Ishikawa (cell line): ENCODE measurements around the gene AASS.

Experiments
- CEBPB ChIP-seq: IDR thresholded peaks from 2 replicates; pipeline ENCODE4 v1.6.1; 2012
- CREB1 ChIP-seq: IDR thresholded peaks from 2 replicates; pipeline ENCODE4 v1.6.1; 2012; ENCODE audit warnings: low read depth
- EGR1 ChIP-seq: IDR thresholded peaks from 2 replicates; pipeline ENCODE4 v1.6.1; 2012
- EP300 ChIP-seq: IDR thresholded peaks from 2 replicates; pipeline ENCODE4 v1.6.1; 2012; ENCODE audit warnings: borderline replicate concordance
- FOXM1 ChIP-seq: IDR thresholded peaks from 2 replicates; pipeline ENCODE4 v1.6.1; 2012; ENCODE audit warnings: low read depth, borderline replicate concordance
- MAX ChIP-seq: IDR thresholded peaks from 2 replicates; pipeline ENCODE4 v1.6.1; 2012
- NFIC ChIP-seq: IDR thresholded peaks from 2 replicates; pipeline ENCODE4 v1.6.1; 2012
- RAD21 ChIP-seq: IDR thresholded peaks from 2 replicates; pipeline ENCODE4 v1.6.1; 2012; ENCODE audit warnings: low read depth
- TAF1 ChIP-seq: IDR thresholded peaks from 2 replicates; pipeline ENCODE4 v1.6.1; 2012; ENCODE audit warnings: low read depth, mild to moderate bottlenecking
- TCF12 ChIP-seq: IDR thresholded peaks from 2 replicates; pipeline ENCODE4 v1.6.1; 2012; ENCODE audit warnings: low read depth
- TEAD4 ChIP-seq: IDR thresholded peaks from 2 replicates; pipeline ENCODE4 v1.6.1; 2012
- YY1 ChIP-seq: IDR thresholded peaks from 2 replicates; pipeline ENCODE4 v1.6.1; 2012; ENCODE audit warnings: low read depth
- ZBTB7A ChIP-seq: IDR thresholded peaks from 2 replicates; pipeline ENCODE4 v1.6.1; 2012; ENCODE audit warnings: low read depth
- TF ChIP-seq, protein P1 (sequence below): IDR thresholded peaks from 2 replicates; pipeline ENCODE4 v1.6.1; 2012
- TF ChIP-seq, protein P2 (sequence below): IDR thresholded peaks from 2 replicates; pipeline ENCODE4 v1.6.1; 2012; ENCODE audit warnings: low read depth, mild to moderate bottlenecking

The AASS gene

GRCh38 chr7:122143751-122144711, at the start of gene AASS:
AASS (minus strand) TSS chr7:122144249; CDS start chr7:122133726, 10,523 bp downstream.
- TF ChIP-seq CEBPB (peak; percentile 54; the same call in 1 of the 2 replicates), CREB1 (peak; percentile 82), ZBTB7A (no peak), EGR1 (no peak), MAX (0 out of 2 replicates have a peak, but pooled peaks have one; percentile 30)
- TF ChIP-seq, protein P1, sequence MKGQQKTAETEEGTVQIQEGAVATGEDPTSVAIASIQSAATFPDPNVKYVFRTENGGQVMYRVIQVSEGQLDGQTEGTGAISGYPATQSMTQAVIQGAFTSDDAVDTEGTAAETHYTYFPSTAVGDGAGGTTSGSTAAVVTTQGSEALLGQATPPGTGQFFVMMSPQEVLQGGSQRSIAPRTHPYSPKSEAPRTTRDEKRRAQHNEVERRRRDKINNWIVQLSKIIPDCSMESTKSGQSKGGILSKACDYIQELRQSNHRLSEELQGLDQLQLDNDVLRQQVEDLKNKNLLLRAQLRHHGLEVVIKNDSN, result no peak

- TF ChIP-seq TCF12 (no peak), TAF1 (no peak), EGR1 (no peak), CEBPB (no peak), YY1 (no peak), MAX (no peak), EP300 (no peak), RAD21 (no peak), ZBTB7A (no peak), NFIC (no peak), CREB1 (no peak), FOXM1 (no peak), TEAD4 (no peak)
- TF ChIP-seq, protein P1, result no peak
- TF ChIP-seq, protein P2, sequence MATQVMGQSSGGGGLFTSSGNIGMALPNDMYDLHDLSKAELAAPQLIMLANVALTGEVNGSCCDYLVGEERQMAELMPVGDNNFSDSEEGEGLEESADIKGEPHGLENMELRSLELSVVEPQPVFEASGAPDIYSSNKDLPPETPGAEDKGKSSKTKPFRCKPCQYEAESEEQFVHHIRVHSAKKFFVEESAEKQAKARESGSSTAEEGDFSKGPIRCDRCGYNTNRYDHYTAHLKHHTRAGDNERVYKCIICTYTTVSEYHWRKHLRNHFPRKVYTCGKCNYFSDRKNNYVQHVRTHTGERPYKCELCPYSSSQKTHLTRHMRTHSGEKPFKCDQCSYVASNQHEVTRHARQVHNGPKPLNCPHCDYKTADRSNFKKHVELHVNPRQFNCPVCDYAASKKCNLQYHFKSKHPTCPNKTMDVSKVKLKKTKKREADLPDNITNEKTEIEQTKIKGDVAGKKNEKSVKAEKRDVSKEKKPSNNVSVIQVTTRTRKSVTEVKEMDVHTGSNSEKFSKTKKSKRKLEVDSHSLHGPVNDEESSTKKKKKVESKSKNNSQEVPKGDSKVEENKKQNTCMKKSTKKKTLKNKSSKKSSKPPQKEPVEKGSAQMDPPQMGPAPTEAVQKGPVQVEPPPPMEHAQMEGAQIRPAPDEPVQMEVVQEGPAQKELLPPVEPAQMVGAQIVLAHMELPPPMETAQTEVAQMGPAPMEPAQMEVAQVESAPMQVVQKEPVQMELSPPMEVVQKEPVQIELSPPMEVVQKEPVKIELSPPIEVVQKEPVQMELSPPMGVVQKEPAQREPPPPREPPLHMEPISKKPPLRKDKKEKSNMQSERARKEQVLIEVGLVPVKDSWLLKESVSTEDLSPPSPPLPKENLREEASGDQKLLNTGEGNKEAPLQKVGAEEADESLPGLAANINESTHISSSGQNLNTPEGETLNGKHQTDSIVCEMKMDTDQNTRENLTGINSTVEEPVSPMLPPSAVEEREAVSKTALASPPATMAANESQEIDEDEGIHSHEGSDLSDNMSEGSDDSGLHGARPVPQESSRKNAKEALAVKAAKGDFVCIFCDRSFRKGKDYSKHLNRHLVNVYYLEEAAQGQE, result no peak
These were observed 44.7 kb upstream of the AASS start for GRCh38 chr7:122188785-122189184.

DNA sequence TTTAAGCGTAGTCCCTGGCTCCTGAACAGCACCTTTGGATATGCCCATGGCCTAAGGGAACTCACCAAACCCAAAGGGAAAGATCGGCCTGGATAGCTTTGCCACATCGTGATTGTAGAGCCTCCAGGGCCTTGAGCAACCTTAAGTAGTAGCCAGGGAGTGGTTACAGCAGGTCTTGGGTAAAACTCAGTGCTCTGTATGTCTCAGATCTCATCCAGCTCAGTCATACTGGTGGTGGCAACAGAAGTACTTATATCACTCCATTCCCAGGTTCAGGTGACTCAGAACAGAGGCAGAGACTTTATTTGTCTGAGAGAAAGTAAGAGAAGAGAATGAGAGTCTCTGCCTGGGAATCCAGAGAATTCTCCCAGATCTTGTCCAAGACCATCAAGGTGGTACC, 39.1 kb upstream of the AASS start:
- TF ChIP-seq ZBTB7A (no peak), TEAD4 (no peak), MAX (no peak), FOXM1 (no peak), EP300 (no peak), CREB1 (no peak), EGR1 (no peak), NFIC (no peak), YY1 (no peak), RAD21 (no peak), TCF12 (no peak), TAF1 (no peak), CEBPB (no peak)
- TF ChIP-seq, protein P2, result no peak
- TF ChIP-seq, protein P1, result no peak

DNA sequence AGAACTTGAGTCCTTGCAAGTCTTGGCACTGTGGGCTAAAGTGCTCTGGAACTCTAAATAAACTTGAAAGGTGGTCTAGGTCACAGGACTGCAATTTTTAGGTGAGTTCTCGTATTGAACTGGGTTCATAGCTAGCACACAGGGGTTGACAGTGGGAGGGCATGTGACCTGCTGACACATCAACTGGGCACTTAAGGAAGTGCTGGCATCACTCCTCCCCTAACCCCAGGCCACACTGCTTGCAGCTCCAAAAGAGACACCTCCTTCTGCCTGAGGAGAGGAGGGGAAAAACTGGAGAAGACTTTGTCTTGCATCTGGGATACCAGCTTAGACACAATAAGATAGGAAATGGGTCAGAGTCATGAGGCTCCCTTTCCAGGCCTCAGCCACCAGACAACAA, 38.0 kb upstream of the AASS start:
- TF ChIP-seq EP300, result no peak
- TF ChIP-seq, protein P1, result no peak
- no peak for TF ChIP-seq TAF1
- no peak for TF ChIP-seq ZBTB7A

GRCh38 chr7:122166740-122167139, 22.7 kb upstream of the AASS start:
- TF ChIP-seq NFIC, result no peak
- TF ChIP-seq MAX, result no peak
- no peak for TF ChIP-seq FOXM1
- no peak for TF ChIP-seq CREB1
- no peak for TF ChIP-seq EP300
- TF ChIP-seq, protein P2, result no peak
- no peak for TF ChIP-seq EGR1
- TF ChIP-seq YY1, result no peak
- no peak for TF ChIP-seq TAF1
- TF ChIP-seq, protein P1, result no peak
- no peak for TF ChIP-seq TEAD4
- no peak for TF ChIP-seq CEBPB
- no peak for TF ChIP-seq RAD21
- TF ChIP-seq ZBTB7A, result no peak
- no peak for TF ChIP-seq TCF12
